Activated CD4-positive, alpha-beta memory T cell treated with anti-CD3 and anti-CD28 coated beads for 36 hours (primary cell): ENCODE results near the gene LASP1. TPM values are rescaled to one million over a fixed set of nuclear protein-coding genes. Genes with fewer than 3 reads are reported as not detected.

Source experiments
- CTCF ChIA-PET: fragments of 350-600 bp; sonication (Branson Sonifier 250); formaldehyde crosslinking; loops from one replicate; lab custom pipeline; 2021; ENCODE audit warnings: antibody characterized with exemption, inconsistent platforms; lab: Charles Lee
- POLR2A ChIA-PET: fragments of 350-600 bp; sonication (Branson Sonifier 250); formaldehyde crosslinking; loops from one replicate; lab custom pipeline; 2021; ENCODE audit warnings: antibody characterized with exemption; lab: Charles Lee
- DNase-seq: peaks from one replicate; pipeline ENCODE4 v3.0.0-alpha.2; 2020
- H3K27ac Mint-ChIP-seq: one replicate; pipeline ENCODE4 v1.8.0; 2021; ENCODE audit warnings: mixed read lengths
- H3K27me3 Mint-ChIP-seq: one replicate; pipeline ENCODE4 v1.8.0; 2021; ENCODE audit warnings: mixed read lengths
- H3K36me3 Mint-ChIP-seq: one replicate; pipeline ENCODE4 v1.8.0; 2021; ENCODE audit warnings: mixed read lengths
- H3K4me1 Mint-ChIP-seq: one replicate; pipeline ENCODE4 v1.8.0; 2021; ENCODE audit warnings: low read depth, mixed read lengths
- H3K4me3 Mint-ChIP-seq: one replicate; pipeline ENCODE4 v1.8.0; 2021; ENCODE audit warnings: mild to moderate bottlenecking, mixed read lengths
- H3K9me3 Mint-ChIP-seq: one replicate; pipeline ENCODE4 v1.8.0; 2021; ENCODE audit warnings: mixed read lengths
- intact Hi-C: fragments of 100-400 bp; cut with micrococcal nuclease; formaldehyde crosslinking; loops from one replicate; pipeline ENCODE4 v1.15.1; 2023
- total RNA-seq, 2 experiments: library from RNA; stranded (reverse); gene quantifications; one replicate each; pipeline ENCODE4 v1.2.3, GENCODE V29; 2021

LASP1 gene
- total RNA-seq, 2 experiments from 2014 or later, result 134 to 139 TPM

DNA sequence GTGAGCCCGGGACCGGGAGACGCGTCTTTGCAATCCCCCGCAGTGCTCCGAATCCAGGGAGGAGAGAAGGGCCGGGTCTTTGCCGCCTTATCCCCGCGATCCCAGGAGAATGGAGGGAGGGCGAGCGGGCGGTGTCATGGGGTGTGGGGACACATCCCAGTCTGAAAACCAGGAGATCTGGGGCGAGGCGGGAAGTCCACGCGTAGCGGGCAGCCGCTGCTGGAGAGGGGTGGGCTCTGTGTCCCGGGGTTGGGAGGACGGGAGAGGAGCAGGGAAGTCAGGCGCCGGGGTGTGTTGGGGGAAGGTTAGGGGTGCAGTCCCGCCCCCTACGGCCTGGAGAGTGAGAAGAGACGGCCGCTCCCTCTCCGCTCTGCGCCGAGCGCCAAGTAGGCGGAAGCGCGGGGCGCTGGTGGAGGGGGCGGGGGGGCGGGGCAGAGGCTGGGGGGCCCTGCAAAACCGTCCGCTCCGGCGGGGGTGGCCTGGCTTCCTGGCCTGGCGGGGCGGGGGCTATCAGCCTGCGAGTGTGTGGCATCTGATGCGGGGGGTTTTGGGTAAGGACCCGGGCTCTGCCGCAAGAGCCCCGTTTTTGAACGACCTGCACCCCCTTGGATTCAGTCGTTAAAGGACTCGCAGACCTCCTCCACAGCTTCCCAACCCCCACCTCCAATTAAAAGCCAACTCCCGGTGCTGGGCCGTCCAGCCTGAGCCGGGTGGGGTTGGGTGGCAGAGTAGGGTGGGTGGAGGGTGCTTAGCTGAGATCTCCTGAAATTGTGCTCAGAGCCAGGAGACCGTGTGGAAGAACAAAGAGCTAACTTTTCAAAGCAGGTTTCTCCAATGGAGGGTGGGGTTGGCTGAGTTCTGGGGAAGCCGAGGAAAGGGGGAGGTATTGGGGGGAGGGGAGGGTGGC is 654 bp downstream of the LASP1 start:
- peaks cover 59% of the 10 kb centered on the region for H3K4me1 Mint-ChIP-seq
- ChIA-PET CTCF (interaction anchor here (0.6 to 4.7 kb wide), 18 partner anchors 11 to 330 kb away, joined by 3 to 24 read pairs (median 6); partner anchors contain the start of genes LASP1NB, RPL19 and RPL23), POLR2A (interaction anchor here (0.7 to 7.1 kb wide), 16 partner anchors 11 to 329 kb away, joined by 3 to 97 read pairs (median 4); partner anchors contain the start of genes MLLT6, PSMB3, RPL19 and RPL23)
- peak overlapping the region; percentile 95 for H3K4me3 Mint-ChIP-seq
- peaks cover 2% of the 10 kb centered on the region for H3K27me3 Mint-ChIP-seq
- no peaks in the 10 kb centered on the region for H3K9me3 Mint-ChIP-seq
- peaks cover 19% of the 10 kb centered on the region for H3K36me3 Mint-ChIP-seq
- intact Hi-C loops, result loop anchor here (1.0 to 5.0 kb wide), 5 partner anchors 23 to 118 kb away; partner anchors contain the start of genes FBXO47, PIP4K2B and PSMB3
- peak; percentile 85 for DNase-seq
- H3K27ac Mint-ChIP-seq, result peak overlapping the region; percentile 95

DNA sequence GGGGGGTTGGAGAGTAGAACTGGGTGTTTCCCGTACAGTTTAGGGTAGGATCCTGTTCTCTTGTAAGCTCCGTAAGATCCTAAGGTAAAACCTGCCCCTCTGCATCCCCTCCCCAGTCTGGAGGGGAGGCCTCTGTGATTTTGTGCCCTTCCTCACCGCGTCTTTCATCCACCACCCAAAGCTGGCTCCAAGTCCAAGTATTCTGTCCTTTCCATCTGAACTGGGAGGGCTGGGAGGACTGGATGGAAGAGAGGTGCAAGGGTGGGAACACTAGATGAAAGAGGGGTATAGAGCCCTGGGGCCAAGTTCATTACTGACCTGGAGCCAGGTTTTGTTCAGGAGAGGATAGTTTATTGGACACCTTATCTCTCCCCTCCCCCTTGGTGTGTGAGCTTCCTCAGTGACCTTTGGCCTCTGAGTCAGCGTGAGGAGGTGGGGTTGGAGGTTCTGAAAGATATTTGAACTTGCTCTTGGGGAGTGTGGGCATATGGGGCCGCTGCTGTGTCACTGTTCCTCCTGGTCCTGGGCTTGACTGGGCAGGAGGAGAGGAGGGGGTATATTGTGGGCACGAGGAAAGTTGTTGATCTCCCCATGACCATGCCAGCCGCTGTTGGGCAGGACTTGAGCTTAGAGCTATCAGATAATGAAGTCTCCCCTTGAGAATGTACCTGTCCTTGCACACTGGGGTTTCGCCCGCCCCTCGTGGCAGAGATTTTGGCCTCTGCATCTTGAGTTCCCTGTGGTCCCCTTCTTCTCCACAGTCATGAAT is 1.6 kb downstream of the LASP1 start:
- intact Hi-C loops, result loop anchor here (1.0 to 5.0 kb wide), 4 partner anchors 10 to 96 kb away; partner anchors contain the start of gene FBXO47
- Mint-ChIP-seq H3K27ac (peak overlapping the region; percentile 95), H3K4me3 (peak overlapping the region; percentile 95), H3K27me3 (peaks cover 2% of the 10 kb centered on the region), H3K36me3 (peaks cover 19% of the 10 kb centered on the region), H3K4me1 (peaks cover 66% of the 10 kb centered on the region), H3K9me3 (no peaks in the 10 kb centered on the region)
- ChIA-PET CTCF (interaction anchor here (0.6 to 4.7 kb wide), 11 partner anchors 10 to 329 kb away, joined by 3 to 24 read pairs (median 6); partner anchors contain the start of genes LASP1NB, RPL19 and RPL23), POLR2A (interaction anchor here (1.2 to 7.1 kb wide), 8 partner anchors 10 to 328 kb away, joined by 3 to 97 read pairs (median 6); partner anchors contain the start of genes PSMB3, RPL19 and RPL23)
- peak; percentile 92 for DNase-seq

DNA sequence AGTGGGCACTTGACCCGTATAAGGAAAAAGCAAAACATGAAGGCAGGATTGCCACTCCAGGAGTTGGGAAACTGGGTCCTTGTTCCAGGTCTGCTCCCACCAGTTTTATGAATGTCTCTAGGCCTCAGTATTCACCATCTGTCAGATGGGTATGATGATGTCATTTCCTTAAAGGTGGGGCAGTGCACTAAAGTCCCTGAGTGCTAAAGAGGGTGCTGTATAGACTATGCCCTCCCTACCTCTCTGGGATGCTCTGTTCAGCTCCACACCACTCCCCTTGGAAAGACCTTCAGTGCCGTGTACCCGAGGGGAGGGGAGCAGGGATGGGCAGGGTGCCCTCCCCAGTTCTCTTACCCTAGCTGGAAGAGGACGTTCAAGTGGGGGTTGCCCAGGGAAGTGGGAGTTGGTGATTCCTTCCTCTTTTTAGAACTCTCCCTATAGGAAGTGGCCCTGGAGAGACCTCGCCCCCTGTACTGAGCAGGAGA is 2.2 kb downstream of the LASP1 start:
- Mint-ChIP-seq H3K9me3 (no peaks in the 10 kb centered on the region), H3K27me3 (peaks cover 2% of the 10 kb centered on the region), H3K4me1 (peaks cover 72% of the 10 kb centered on the region), H3K4me3 (peak overlapping the region; percentile 95), H3K27ac (peak overlapping the region; percentile 95), H3K36me3 (peaks cover 19% of the 10 kb centered on the region)
- DNase-seq, result no peak
- POLR2A ChIA-PET, result interaction anchor here (1.2 to 7.1 kb wide), 5 partner anchors 14 to 54 kb away, joined by 3 to 97 read pairs (median 6); partner anchors contain the start of gene RPL23
- CTCF ChIA-PET, result interaction anchor here (1.2 to 4.7 kb wide), 7 partner anchors 10 to 328 kb away, joined by 3 to 24 read pairs (median 9); partner anchors contain the start of genes LASP1NB, RPL19 and RPL23
- intact Hi-C loops, result loop anchor here (1.0 to 5.0 kb wide), 2 partner anchors 9 to 95 kb away; partner anchors contain the start of gene FBXO47

DNA sequence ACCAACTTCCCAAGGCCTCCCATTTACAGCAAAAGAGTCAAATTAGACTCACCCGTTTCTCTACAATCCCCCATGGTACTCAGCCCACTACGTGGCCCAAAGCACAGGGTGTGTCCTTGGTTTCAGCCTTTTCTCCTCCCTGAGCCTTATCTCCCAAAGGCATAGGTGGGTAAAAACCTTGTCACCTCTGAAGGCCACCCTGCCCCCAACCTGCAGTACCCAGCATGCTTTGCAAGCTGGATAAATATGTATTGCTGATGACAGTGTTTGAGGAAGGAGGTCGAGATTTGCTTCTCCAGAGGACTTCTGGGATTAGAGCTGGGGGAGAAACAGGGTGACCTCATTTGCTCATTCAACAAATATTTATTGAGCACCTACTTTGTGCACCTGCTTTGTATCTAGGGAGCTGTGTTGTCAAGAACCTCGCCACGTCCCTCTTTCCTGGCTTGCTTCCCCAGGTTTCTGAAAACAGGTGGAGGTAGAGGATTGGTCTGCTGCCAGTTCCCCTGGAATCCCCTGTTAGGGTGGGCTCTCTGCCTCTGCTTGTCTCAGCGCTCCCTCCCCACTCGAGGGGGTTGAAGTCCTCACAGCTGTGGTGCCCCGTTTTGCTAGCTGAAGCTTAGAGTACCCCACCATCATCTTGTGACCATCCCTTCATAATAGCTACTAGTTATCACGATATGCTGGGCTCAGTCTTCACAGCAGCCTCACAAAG is 3.0 kb downstream of the LASP1 start:
- intact Hi-C loops, result loop anchor here (1.0 to 5.0 kb wide), 2 partner anchors 8 to 94 kb away; partner anchors contain the start of gene FBXO47
- Mint-ChIP-seq H3K4me3 (peak overlapping the region; percentile 95), H3K36me3 (peaks cover 17% of the 10 kb centered on the region), H3K27me3 (no peaks in the 10 kb centered on the region), H3K9me3 (no peaks in the 10 kb centered on the region), H3K4me1 (peaks cover 74% of the 10 kb centered on the region), H3K27ac (peak overlapping the region; percentile 95)
- ChIA-PET CTCF (interaction anchor here (1.2 to 4.7 kb wide), 5 partner anchors 9 to 53 kb away, joined by 3 to 24 read pairs (median 7); partner anchors contain the start of gene LASP1NB), POLR2A (interaction anchor here (3.8 to 7.1 kb wide), 2 partner anchors 22 to 26 kb away, joined by 31 to 97 read pairs; partner anchors contain the start of gene RPL23)
- no peak for DNase-seq

DNA sequence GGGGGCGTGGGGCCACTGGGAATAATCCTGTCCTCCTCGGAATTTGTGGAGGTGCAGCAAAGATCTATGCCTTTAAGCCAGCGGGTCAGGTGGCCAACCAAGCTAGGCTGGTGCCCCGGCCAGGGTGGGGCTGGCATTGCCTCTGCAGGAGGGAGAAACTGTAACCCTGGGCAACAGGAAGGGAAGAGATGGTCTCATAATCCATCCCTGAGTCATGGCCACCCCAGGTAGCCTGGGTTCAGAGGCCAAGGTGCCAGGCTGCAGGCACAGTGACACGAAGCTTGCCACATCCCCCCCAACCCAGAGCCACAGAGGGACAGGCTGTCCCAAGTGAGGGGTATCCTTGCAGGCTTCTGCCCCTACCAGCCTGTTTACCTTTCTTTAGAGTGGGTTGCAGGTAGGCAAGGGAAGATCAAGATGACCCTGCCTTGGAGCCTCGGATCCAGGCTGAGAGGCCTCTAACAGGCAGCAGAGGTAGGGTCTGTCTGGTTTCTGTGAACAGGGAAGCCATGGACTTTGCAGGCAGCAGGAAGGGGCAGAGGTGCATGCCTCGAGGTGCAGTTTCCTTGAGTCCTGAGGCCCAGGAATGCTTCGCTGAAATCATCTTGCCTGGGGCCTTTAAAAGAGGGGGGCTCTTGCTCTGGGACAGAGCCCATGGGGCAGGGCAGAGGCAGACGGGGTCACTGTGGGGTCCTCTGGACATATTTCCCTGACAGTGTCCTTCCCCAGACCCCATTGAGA is 4.0 kb downstream of the LASP1 start:
- H3K9me3 Mint-ChIP-seq, result no peaks in the 10 kb centered on the region
- DNase-seq, result no peak
- peak overlapping the region; percentile 80 for H3K27ac Mint-ChIP-seq
- no peak overlapping the region for H3K4me3 Mint-ChIP-seq
- intact Hi-C loops, result loop anchor here (5.0 kb wide), 1 partner anchor 93 kb away; the partner anchor contains the start of gene FBXO47
- H3K36me3 Mint-ChIP-seq, result peaks cover 23% of the 10 kb centered on the region
- ChIA-PET POLR2A (interaction anchor here (7.1 kb wide), 1 partner anchor 23 kb away, joined by 97 read pairs; the partner anchor contains the start of gene RPL23), CTCF (interaction anchor here (1.2 to 3.0 kb wide), 4 partner anchors 20 to 52 kb away, joined by 3 to 16 read pairs (median 5); partner anchors contain the start of gene LASP1NB)
- H3K4me1 Mint-ChIP-seq, result peaks cover 75% of the 10 kb centered on the region
- H3K27me3 Mint-ChIP-seq, result no peaks in the 10 kb centered on the region

DNA sequence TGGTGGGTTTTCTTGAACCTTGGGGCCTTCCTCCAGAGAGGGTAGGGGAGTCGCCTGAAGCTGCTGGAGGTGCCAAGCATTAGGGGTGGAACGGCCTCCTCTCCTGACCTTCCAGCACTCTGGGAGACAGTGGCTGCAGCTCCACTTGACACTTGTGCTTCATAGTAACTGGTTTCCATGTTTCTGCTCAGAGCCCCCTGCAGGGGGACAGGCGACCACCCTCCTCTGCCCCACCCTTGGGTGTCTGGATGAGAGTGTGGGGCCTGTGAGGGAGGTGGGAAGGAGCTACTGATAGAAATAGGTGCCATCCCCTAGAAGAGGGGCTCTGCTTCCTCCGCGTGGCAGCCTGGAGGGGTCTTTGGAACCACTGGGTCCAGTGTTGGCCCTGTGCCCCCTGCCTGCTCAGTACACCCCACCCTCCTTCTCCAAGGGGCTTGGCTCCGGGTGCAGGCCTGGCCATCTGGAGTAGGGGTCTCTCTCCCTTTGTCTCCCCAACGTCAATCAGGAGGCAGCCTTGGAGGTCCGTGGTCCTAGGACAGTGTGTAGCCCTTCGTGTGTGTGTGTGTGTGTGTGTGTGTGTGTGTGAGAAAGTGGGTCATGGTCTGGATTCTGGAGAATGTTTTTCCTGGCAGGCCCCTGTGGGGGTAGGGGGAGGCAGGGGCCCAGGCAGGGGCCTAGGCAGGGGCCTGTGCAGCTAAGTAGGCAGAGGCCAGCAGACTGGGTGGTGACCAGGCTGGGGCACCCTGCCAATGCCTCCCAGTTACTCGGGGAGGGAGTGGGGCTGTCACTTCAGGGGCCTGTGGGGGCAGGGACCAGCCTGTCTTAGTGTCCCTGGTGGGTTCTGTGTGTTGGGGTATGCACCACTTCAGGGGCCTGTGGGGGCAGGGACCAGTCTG is 4.9 kb downstream of the LASP1 start:
- Mint-ChIP-seq H3K4me1 (peaks cover 77% of the 10 kb centered on the region), H3K27me3 (no peaks in the 10 kb centered on the region), H3K36me3 (peaks cover 25% of the 10 kb centered on the region), H3K27ac (peak overlapping the region; percentile 65), H3K9me3 (no peaks in the 10 kb centered on the region), H3K4me3 (no peak overlapping the region)
- ChIA-PET CTCF (no interaction called here), POLR2A (no interaction called here)
- intact Hi-C loops, result loop anchor here (5.0 kb wide), 1 partner anchor 93 kb away; the partner anchor contains the start of gene FBXO47
- DNase-seq, result no peak

DNA sequence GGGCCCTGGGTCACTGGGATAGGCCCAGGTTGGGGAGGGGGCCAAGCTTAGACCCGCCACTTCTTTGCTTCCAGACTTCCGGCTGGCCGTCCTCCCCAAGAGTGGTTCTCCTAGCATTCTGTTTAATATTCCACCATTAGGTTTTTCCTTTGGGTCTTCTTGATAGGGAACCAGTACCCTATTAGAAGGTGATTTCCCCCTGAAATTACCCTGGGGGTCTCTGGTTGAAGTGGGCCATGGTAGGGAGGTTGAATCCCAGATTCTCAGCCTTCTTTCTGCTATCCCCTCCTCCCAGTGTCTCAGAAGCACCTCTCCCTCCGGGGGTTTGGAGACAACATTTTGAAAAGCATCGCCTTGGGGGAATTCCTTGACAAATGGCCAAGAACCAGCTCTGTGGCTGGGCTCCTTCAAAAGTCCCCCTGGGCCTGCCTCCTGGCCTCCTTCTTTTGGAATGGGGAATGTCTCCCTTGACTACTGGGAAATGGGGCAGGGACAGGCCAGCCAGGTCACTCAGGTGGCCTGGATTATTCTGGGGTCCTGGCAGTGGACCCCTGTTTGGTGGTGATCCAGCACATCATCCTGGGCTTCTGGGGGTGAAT is 5.7 kb downstream of the LASP1 start:
- Mint-ChIP-seq H3K27me3 (no peaks in the 10 kb centered on the region), H3K27ac (peak overlapping the region; percentile 65), H3K9me3 (no peaks in the 10 kb centered on the region), H3K4me1 (peaks cover 85% of the 10 kb centered on the region), H3K4me3 (no peak overlapping the region), H3K36me3 (peaks cover 25% of the 10 kb centered on the region)
- intact Hi-C loops, result no loop called here
- ChIA-PET CTCF (no interaction called here), POLR2A (no interaction called here)
- DNase-seq, result no peak

DNA sequence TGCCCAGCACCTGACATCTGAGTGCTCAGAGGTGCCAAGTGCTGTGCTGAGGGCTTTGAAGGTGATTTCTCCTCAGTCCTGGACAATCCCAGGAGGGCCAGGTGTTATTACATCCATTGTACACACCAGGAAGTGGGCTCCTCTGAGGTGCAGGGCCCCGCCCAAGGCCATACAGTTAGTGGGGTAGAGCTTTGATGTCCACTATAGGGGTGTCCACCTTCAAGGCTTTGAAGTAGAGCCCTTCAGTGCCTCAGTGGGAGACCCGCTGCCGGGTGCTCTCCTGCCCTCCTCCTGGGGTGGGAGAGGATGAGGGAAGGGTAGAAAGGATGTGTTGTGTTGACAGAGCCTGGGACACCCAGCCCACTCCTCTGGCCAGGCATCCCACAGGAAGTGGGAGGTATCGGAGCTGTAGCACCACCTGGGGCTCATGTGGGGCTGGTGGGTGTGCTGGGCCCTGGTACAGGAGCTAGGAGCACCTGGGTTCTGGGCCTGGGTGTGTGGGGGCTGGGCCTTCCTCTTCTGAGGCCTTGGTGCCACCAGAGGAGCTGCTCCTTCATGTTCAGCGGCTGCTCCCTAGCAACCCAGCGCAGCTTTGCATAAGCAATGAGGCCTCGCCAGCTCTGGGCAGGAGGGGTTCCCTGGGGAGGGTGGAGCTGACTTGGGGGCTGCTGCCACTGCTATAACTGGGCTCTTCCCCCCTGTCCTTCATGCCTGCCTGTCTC is 7.4 kb downstream of the LASP1 start:
- POLR2A ChIA-PET, result interaction anchor here (1.0 kb wide), 1 partner anchor 38 kb away, joined by 3 read pairs; no protein-coding TSS in a partner anchor
- no peak overlapping the region for H3K4me3 Mint-ChIP-seq
- intact Hi-C loops, result no loop called here
- CTCF ChIA-PET, result no interaction called here
- no peaks in the 10 kb centered on the region for H3K9me3 Mint-ChIP-seq
- H3K27me3 Mint-ChIP-seq, result no peaks in the 10 kb centered on the region
- H3K27ac Mint-ChIP-seq, result peak overlapping the region; percentile 76
- H3K4me1 Mint-ChIP-seq, result peaks cover 91% of the 10 kb centered on the region
- DNase-seq, result peak; percentile 47
- peaks cover 30% of the 10 kb centered on the region for H3K36me3 Mint-ChIP-seq
